Measurements from ENCODE around the gene SLC6A19. TPM values are rescaled to one million over a fixed set of nuclear protein-coding genes. Genes with fewer than 3 reads are reported as not detected.

Gene SLC6A19
- total and polyA plus RNA-seq, 2 of the 4 experiments (the other 2 are of a cell fraction): not detected

GRCh38 chr5:1244255-1244654 is 42.9 kb downstream of the SLC6A19 start:
- dilution Hi-C loops (cut with HindIII; ENCODE audit: low sequenced_read_pairs, unreplicated experiment): no loop called here
- CTCF ChIA-PET: no interaction called here

More at GRCh38 chr5:1244255-1244654, 42.9 kb downstream of the SLC6A19 start:
- H2AK9ac ChIP-seq (replicated peaks; ENCODE audit: low read depth, low read length, poor library complexity): no peak overlapping the region
- WGBS, 2 experiments (ENCODE audit: extremely low coverage in 2 of 2, insufficient read length in 1 of 2): 60% methylated on average over 8 of the region's 21 CpGs; no CpG with 5 or more reads in 1 of the 2 experiments
- no peaks in the 10 kb centered on the region for H3K9me1 ChIP-seq (ENCODE audit: insufficient read depth, low read length)
- no peaks in the 10 kb centered on the region for H3K4me1 ChIP-seq (ENCODE audit: control insufficient read depth, insufficient read depth, low read length)
- no peak overlapping the region for H2BK120ac ChIP-seq (ENCODE audit: low read depth, low read length)
- no peak overlapping the region for H3K14ac ChIP-seq (replicated peaks; ENCODE audit: low read depth, low read length)
- H3K27me3 ChIP-seq (ENCODE audit: control insufficient read depth, insufficient read depth, low read length): peaks cover 5% of the 10 kb centered on the region; the same call in 1 of the 2 replicates
- H3K4ac ChIP-seq (ENCODE audit: low read depth, low read length): no peak overlapping the region
- no peak overlapping the region for H2AFZ ChIP-seq (replicated peaks; ENCODE audit: low read length, poor library complexity)
- H3K56ac ChIP-seq (ENCODE audit: extremely low read depth, insufficient read depth, low read length): no peak overlapping the region
- ATAC-seq (ENCODE audit: low read depth): no peak
- H4K91ac ChIP-seq (ENCODE audit: insufficient read depth, low read depth, low read length): no peak overlapping the region
- no peak for DNase-seq
- H4K8ac ChIP-seq (ENCODE audit: low read depth in 2 of 2, low read length in 2 of 2): no peak overlapping the region
- no peaks in the 10 kb centered on the region for H3K79me1 ChIP-seq (ENCODE audit: low read depth in 1 of 2, low read length in 2 of 2)
- H3K23ac ChIP-seq (ENCODE audit: low read depth, low read length): no peak overlapping the region
- no peak overlapping the region for H2AK5ac ChIP-seq (ENCODE audit: low read depth, low read length)
- in situ Hi-C loops (cut with MboI; ENCODE audit: low sequenced_read_pairs) (no loop called here), intact Hi-C loops (cut with micrococcal nuclease) (no loop called here)
- no peak overlapping the region for H2BK5ac ChIP-seq (ENCODE audit: low read depth, low read length, poor library complexity, severe bottlenecking)
- H4K5ac ChIP-seq (ENCODE audit: low read depth, low read length): no peak overlapping the region
- TF ChIP-seq FOS (IDR thresholded peaks at IDR 0.05; ENCODE audit: low read depth, low read length) (no peak), ELK1 (IDR thresholded peaks at IDR 0.05; ENCODE audit: borderline replicate concordance, low read depth, low read length) (no peak), SMC3 (IDR thresholded peaks at IDR 0.05; ENCODE audit: low read depth, low read length) (no peak)
- POLR2A ChIA-PET (ENCODE audit: unreplicated experiment): no interaction called here
- H3K4me2 ChIP-seq (ENCODE audit: low read depth, low read length): no peak overlapping the region
- no peak overlapping the region for H3K27ac ChIP-seq (ENCODE audit: insufficient read depth, low read length)
- no peak overlapping the region for H2BK15ac ChIP-seq (ENCODE audit: low read depth, low read length)
- no peak overlapping the region for H3K18ac ChIP-seq (ENCODE audit: low read depth, low read length)
- H3K36me3 ChIP-seq (ENCODE audit: control insufficient read depth, insufficient read depth, low read length): no peaks in the 10 kb centered on the region
- H3K4me3 ChIP-seq (ENCODE audit: insufficient read depth, low read depth, low read length): no peak overlapping the region
- no peaks in the 10 kb centered on the region for H3K9me3 ChIP-seq (ENCODE audit: control insufficient read depth, insufficient read depth, low read length)
- no TSS peak for BruUV-seq (replicated peaks)
- no peaks in the 10 kb centered on the region for H4K20me1 ChIP-seq (ENCODE audit: insufficient read depth, low read length)
- H2BK20ac ChIP-seq (ENCODE audit: low read depth, low read length): no peak overlapping the region
- no peak overlapping the region for H3K9ac ChIP-seq (ENCODE audit: low read depth, low read length)

All from IMR-90 (cell line).